Hepatocyte (in vitro differentiated cells): ENCODE measurements around the gene CAP2.

ENCODE experiments used
- CTCF ChIP-seq: fragments of 200-600 bp; sonication (generic); IDR thresholded peaks from 2 replicates; pipeline ENCODE4 v1.5.1; 2016; ENCODE audit warnings: antibody characterized with exemption, mild to moderate bottlenecking; ENCODE audit not compliant: poor library complexity
- EZH2phosphoT487 ChIP-seq: fragments of 200-600 bp; sonication (generic); IDR thresholded peaks from one replicate; pipeline ENCODE4 v1.6.1; 2018; ENCODE audit warnings: antibody characterized with exemption, mild to moderate bottlenecking, low read depth, moderate library complexity; ENCODE audit not compliant: unreplicated experiment, severe bottlenecking

GRCh38 chr6:17395112-17395511 is 1.7 kb downstream of the CAP2 start:
- TF ChIP-seq EZH2phosphoT487 (no peak), CTCF (no peak)
